HepG2 (cell line): ENCODE results near the gene TMEM235. TPM values are rescaled to one million over a fixed set of nuclear protein-coding genes. Genes with fewer than 3 reads are reported as not detected.

ENCODE experiments used
- AGO1 ChIP-seq: fragments of 200-400 bp; formaldehyde crosslinking; IDR thresholded peaks from 2 replicates; pipeline ENCODE4 v1.6.1; 2017; ENCODE audit warnings: mild to moderate bottlenecking, low read depth, low read length, moderate library complexity; ENCODE audit not compliant: poor library complexity, severe bottlenecking
- BCL3 ChIP-seq: sonication (generic); formaldehyde crosslinking; IDR thresholded peaks from 2 replicates; pipeline ENCODE4 v1.5.1; 2020; ENCODE audit warnings: mild to moderate bottlenecking, missing genetic modification reagents, moderate library complexity
- BORCS8-MEF2B ChIP-seq: sonication (generic); formaldehyde crosslinking; IDR thresholded peaks from 2 replicates; pipeline ENCODE4 v1.8.0; 2022; ENCODE audit warnings: mild to moderate bottlenecking, missing genetic modification reagents
- CCAR2 ChIP-seq: fragments of 200-400 bp; formaldehyde crosslinking; optimal IDR thresholded peaks from 2 replicates; pipeline ENCODE3; 2018; ENCODE audit warnings: low read depth, mild to moderate bottlenecking, low read length, moderate library complexity
- CENPT ChIP-seq: sonication (generic); formaldehyde crosslinking; IDR thresholded peaks from 2 replicates; pipeline ENCODE4 v1.8.0; 2022; ENCODE audit warnings: low read depth, mild to moderate bottlenecking, moderate library complexity, missing genetic modification reagents
- GPBP1L1 ChIP-seq: sonication (generic); formaldehyde crosslinking; IDR thresholded peaks from 2 replicates; pipeline ENCODE4 v1.5.0; 2020; ENCODE audit warnings: mild to moderate bottlenecking, missing genetic modification reagents
- HES4 ChIP-seq: sonication (generic); formaldehyde crosslinking; IDR thresholded peaks from 2 replicates; pipeline ENCODE4 v1.9.0; 2021; ENCODE audit warnings: mild to moderate bottlenecking, missing genetic modification reagents, borderline replicate concordance
- KDM2A ChIP-seq: sonication (generic); formaldehyde crosslinking; IDR thresholded peaks from 2 replicates; pipeline ENCODE4 v1.4.0; 2020; ENCODE audit warnings: low read depth, missing genetic modification reagents, borderline replicate concordance
- MTA1 ChIP-seq: sonication (generic); formaldehyde crosslinking; IDR thresholded peaks from 2 replicates; pipeline ENCODE4 v1.4.0; 2020; ENCODE audit warnings: missing genetic modification reagents, mild to moderate bottlenecking, borderline replicate concordance
- PLSCR1 ChIP-seq: sonication (generic); formaldehyde crosslinking; IDR thresholded peaks from 2 replicates; pipeline ENCODE4 v1.5.0; 2020; ENCODE audit warnings: missing genetic modification reagents, mild to moderate bottlenecking, borderline replicate concordance
- POLR2G ChIP-seq: fragments of 200-400 bp; formaldehyde crosslinking; IDR thresholded peaks from 2 replicates; pipeline ENCODE4 v1.6.1; 2018; ENCODE audit warnings: mild to moderate bottlenecking, low read depth, low read length, moderate library complexity
- RXRA ChIP-seq: sonication (generic); formaldehyde crosslinking; IDR thresholded peaks from 2 replicates; pipeline ENCODE4 v1.5.1; 2020; ENCODE audit warnings: missing genetic modification reagents
- ZBTB4 ChIP-seq: sonication (generic); formaldehyde crosslinking; IDR thresholded peaks from 2 replicates; pipeline ENCODE4 v1.4.0; 2020; ENCODE audit warnings: missing genetic modification reagents, mild to moderate bottlenecking, borderline replicate concordance
- ZEB1 ChIP-seq: IDR thresholded peaks from 2 replicates; pipeline ENCODE4 v1.6.1; 2012; ENCODE audit warnings: mild to moderate bottlenecking, low read depth, inconsistent platforms; ENCODE audit not compliant: insufficient replicate concordance
- ZNF432 ChIP-seq: sonication (generic); formaldehyde crosslinking; IDR thresholded peaks from 2 replicates; pipeline ENCODE4 v1.5.0; 2020; ENCODE audit warnings: missing genetic modification reagents, mild to moderate bottlenecking, borderline replicate concordance
- ZNF547 ChIP-seq: sonication (generic); formaldehyde crosslinking; IDR thresholded peaks from 2 replicates; pipeline ENCODE4 v1.5.1; 2020; ENCODE audit warnings: mild to moderate bottlenecking, missing genetic modification reagents
- ZNF570 ChIP-seq: sonication (generic); formaldehyde crosslinking; IDR thresholded peaks from 2 replicates; pipeline ENCODE4 v1.4.0; 2020; ENCODE audit warnings: mild to moderate bottlenecking, missing genetic modification reagents, borderline replicate concordance
- ZNF576 ChIP-seq: sonication (generic); formaldehyde crosslinking; IDR thresholded peaks from 2 replicates; pipeline ENCODE4 v1.4.0; 2020; ENCODE audit warnings: mild to moderate bottlenecking, missing genetic modification reagents
- ZNF580 ChIP-seq: IDR thresholded peaks from 2 replicates; pipeline ENCODE4 v1.6.1; 2016; ENCODE audit warnings: low read depth, borderline replicate concordance
- ZNF792 ChIP-seq: IDR thresholded peaks from 2 replicates; pipeline ENCODE4 v1.6.1; 2016
- polyA plus RNA-seq, 8 experiments: library from polyadenylated mRNA; depleted of rRNA in 3 of 8; stranded (reverse) in 7 of 8; unstranded in 1 of 8; fragments of >200 nt; fragmentation: Illumina TruSeq in 4 of 8; extraction: Trizol in 4 of 8; gene quantifications; 2 replicates each; pipeline versions ENCODE4 v1.2.1 to v1.2.3, GENCODE V29; 2011 to 2016; ENCODE audit warnings: low read depth in 4 of 8, missing spikeins in 1 of 8, mixed read lengths in 1 of 8; ENCODE audit not compliant: insufficient read depth in 1 of 8
- total RNA-seq, 5 experiments: library from RNA; depleted of rRNA; stranded (reverse); fragments of >200 nt; fragmentation: Illumina TruSeq; extraction: Trizol; gene quantifications; 2 replicates each; pipeline ENCODE4 v1.2.3, GENCODE V29; 2016; ENCODE audit warnings: low read depth in 1 of 5

TMEM235 gene
- total and polyA plus RNA-seq, 2 of the 13 experiments (the other 11 are each of a cell fraction or from before 2014, with no cell fraction given): not detected

- TF ChIP-seq ZNF547 (CRISPR knock-in tag): no peak; the same call in 1 of the 2 replicates
- no peak for TF ChIP-seq AGO1
- no peak for TF ChIP-seq ZNF580 (CRISPR knock-in tag)
- no peak for TF ChIP-seq POLR2G
- TF ChIP-seq ZNF576 (CRISPR knock-in tag): no peak
- peak; percentile 80; the same call in 1 of the 2 replicates for TF ChIP-seq BCL3 (CRISPR knock-in tag)
- no peak for TF ChIP-seq GPBP1L1 (CRISPR knock-in tag)
- peak; percentile 18; the same call in 1 of the 2 replicates for TF ChIP-seq RXRA (CRISPR knock-in tag)
- peak; percentile 91 for TF ChIP-seq BORCS8-MEF2B (CRISPR knock-in tag)
- no peak for TF ChIP-seq ZBTB4 (CRISPR knock-in tag)
- no peak for TF ChIP-seq CENPT (CRISPR knock-in tag)
- TF ChIP-seq ZNF432 (CRISPR knock-in tag): no peak
- no peak for TF ChIP-seq ZEB1
- TF ChIP-seq HES4 (CRISPR knock-in tag): no peak; the same call in 1 of the 2 replicates
- TF ChIP-seq PLSCR1 (CRISPR knock-in tag): no peak
- no peak for TF ChIP-seq CCAR2
- peak; percentile 60; the same call in 1 of the 2 replicates for TF ChIP-seq KDM2A
- TF ChIP-seq MTA1 (CRISPR knock-in tag): peak; percentile 78
- no peak for TF ChIP-seq ZNF570 (CRISPR knock-in tag)
- peak; percentile 55; the same call in 1 of the 2 replicates for TF ChIP-seq ZNF792
These were observed 10.0 kb downstream of the TMEM235 start (continued) for GRCh38 chr17:78241277-78242023.
